Measurements from ENCODE around the gene RFTN1.

RFTN1 gene

GRCh38 chr3:16452261-16452660 is 61.2 kb downstream of the RFTN1 start:
- no peak overlapping the region for H3K27ac ChIP-seq

GRCh38 chr3:16449369-16449768 is 64.1 kb downstream of the RFTN1 start:
- no peak overlapping the region for H3K27ac ChIP-seq
- TF ChIP-seq CTCF (conservative IDR thresholded peaks at IDR 0.05): no peak

More at GRCh38 chr3:16452261-16452660, 61.2 kb downstream of the RFTN1 start:
- no peak for TF ChIP-seq CTCF (conservative IDR thresholded peaks at IDR 0.05)

GRCh38 chr3:16448639-16449070 is 64.8 kb downstream of the RFTN1 start:
- H3K27ac ChIP-seq: no peak overlapping the region

GRCh38 chr3:16447135-16447534 is 66.4 kb downstream of the RFTN1 start:
- TF ChIP-seq CTCF (conservative IDR thresholded peaks at IDR 0.05): no peak
- no peak overlapping the region for H3K27ac ChIP-seq

More at GRCh38 chr3:16448639-16449070, 64.8 kb downstream of the RFTN1 start:
- TF ChIP-seq CTCF (conservative IDR thresholded peaks at IDR 0.05): no peak

GRCh38 chr3:16444344-16444743 is 69.2 kb downstream of the RFTN1 start:
- H3K27ac ChIP-seq: no peak overlapping the region

GRCh38 chr3:16442730-16443129 is 70.8 kb downstream of the RFTN1 start:
- TF ChIP-seq CTCF (conservative IDR thresholded peaks at IDR 0.05): no peak
- H3K27ac ChIP-seq: no peak overlapping the region

More at GRCh38 chr3:16444344-16444743, 69.2 kb downstream of the RFTN1 start:
- no peak for TF ChIP-seq CTCF (conservative IDR thresholded peaks at IDR 0.05)

- no peak for TF ChIP-seq CTCF (conservative IDR thresholded peaks at IDR 0.05)
- H3K27ac ChIP-seq: no peak overlapping the region
These were observed 72.1 kb downstream of the RFTN1 start for GRCh38 chr3:16441371-16441875.

Measured in VCaP (cell line).